Neural cell (in vitro differentiated cells): Measurements from ENCODE around the gene RBPJL. TPM values are rescaled to one million over a fixed set of nuclear protein-coding genes. Genes with fewer than 3 reads are reported as not detected.

Experiments
- H2AFZ ChIP-seq: fragments of 200-600, 300-800 bp; sonication (generic), shearing (Covaris generic); 2 replicates; pipeline ENCODE4 v1.6.0; 2014; ENCODE audit warnings: low read depth, mild to moderate bottlenecking, antibody characterized with exemption, low read length, moderate library complexity
- H3F3A ChIP-seq: fragments of 200-600 bp; shearing (Covaris generic); 2 replicates; pipeline ENCODE4 v1.6.1; 2016; ENCODE audit warnings: mild to moderate bottlenecking, moderate library complexity, mixed read lengths, antibody characterized with exemption, low read length; ENCODE audit not compliant: insufficient read depth, poor library complexity, severe bottlenecking
- H3K27ac ChIP-seq: fragments of 200-600, 300-800 bp; sonication (generic), shearing (Covaris generic); 2 replicates; pipeline ENCODE4 v1.5.1; 2014; ENCODE audit warnings: mild to moderate bottlenecking, low read length, moderate library complexity
- H3K27me3 ChIP-seq: fragments of 300-800, 200-600 bp; sonication (generic), shearing (Covaris generic); 2 replicates; pipeline ENCODE4 v1.6.0; 2014; ENCODE audit warnings: mild to moderate bottlenecking, low read depth, low read length, moderate library complexity; ENCODE audit not compliant: insufficient read depth
- H3K36me3 ChIP-seq: fragments of 300-800, 200-600 bp; sonication (generic), shearing (Covaris generic); 2 replicates; pipeline ENCODE4 v1.5.1; 2014; ENCODE audit warnings: mild to moderate bottlenecking, antibody characterized with exemption, low read length, moderate library complexity; ENCODE audit not compliant: insufficient read depth
- H3K4me2 ChIP-seq: fragments of 300-800, 200-600 bp; sonication (generic), shearing (Covaris generic); 2 replicates; pipeline ENCODE4 v1.6.0; 2014; ENCODE audit warnings: mild to moderate bottlenecking, low read length
- H3K4me3 ChIP-seq: fragments of 300-800, 200-600 bp; sonication (generic), shearing (Covaris generic); 2 replicates; pipeline ENCODE4 v1.5.1; 2014; ENCODE audit warnings: mild to moderate bottlenecking, low read length, moderate library complexity
- H3K79me2 ChIP-seq: fragments of 200-600 bp; shearing (Covaris generic); replicated peaks from 2 replicates; pipeline ENCODE4 v1.6.0; 2014; ENCODE audit warnings: mild to moderate bottlenecking, low read length, moderate library complexity; ENCODE audit not compliant: insufficient read depth
- H3K9ac ChIP-seq: fragments of 300-800, 200-600 bp; sonication (generic), shearing (Covaris generic); 2 replicates; pipeline ENCODE4 v1.6.1; 2016; ENCODE audit warnings: mild to moderate bottlenecking, low read length, mixed read lengths
- H3K9me2 ChIP-seq: fragments of 200-600 bp; shearing (Covaris generic); 2 replicates; pipeline ENCODE4 v1.6.1; 2016; ENCODE audit warnings: mild to moderate bottlenecking, low read length, mixed read lengths; ENCODE audit not compliant: insufficient read depth
- H3K9me3 ChIP-seq: fragments of 200-600, 300-800 bp; sonication (generic), shearing (Covaris generic); 2 replicates; pipeline ENCODE4 v1.6.1; 2016; ENCODE audit warnings: mild to moderate bottlenecking, mixed run types, low read length, moderate library complexity, mixed read lengths
- H4K20me1 ChIP-seq: fragments of 200-600 bp; shearing (Covaris generic); 2 replicates; pipeline ENCODE4 v1.6.1; 2016; ENCODE audit warnings: mild to moderate bottlenecking, mixed run types; ENCODE audit not compliant: insufficient read depth
- MXI1 ChIP-seq: fragments of 450-650 bp; conservative IDR thresholded peaks from 2 replicates; pipeline ENCODE4 v1.6.1; 2014; ENCODE audit warnings: antibody characterized with exemption, mild to moderate bottlenecking; ENCODE audit not compliant: poor library complexity, severe bottlenecking
- SMC3 ChIP-seq: fragments of 450-650 bp; conservative IDR thresholded peaks from 2 replicates; pipeline ENCODE4 v1.6.1; 2014; ENCODE audit warnings: antibody characterized with exemption, mild to moderate bottlenecking, moderate library complexity; ENCODE audit not compliant: poor library complexity
- polyA plus RNA-seq: library from polyadenylated mRNA; depleted of rRNA; stranded (reverse); fragments of >200 nt; gene quantifications from 2 replicates; pipeline ENCODE4 v1.2.3, GENCODE V29; 2014
- TF ChIP-seq, protein P1 (sequence below): IDR thresholded peaks from 2 replicates; pipeline ENCODE4 v1.6.1; 2012; ENCODE audit warnings: borderline replicate concordance

RBPJL gene
- polyA plus RNA-seq, 1 donor from 2014 or later: not detected

DNA sequence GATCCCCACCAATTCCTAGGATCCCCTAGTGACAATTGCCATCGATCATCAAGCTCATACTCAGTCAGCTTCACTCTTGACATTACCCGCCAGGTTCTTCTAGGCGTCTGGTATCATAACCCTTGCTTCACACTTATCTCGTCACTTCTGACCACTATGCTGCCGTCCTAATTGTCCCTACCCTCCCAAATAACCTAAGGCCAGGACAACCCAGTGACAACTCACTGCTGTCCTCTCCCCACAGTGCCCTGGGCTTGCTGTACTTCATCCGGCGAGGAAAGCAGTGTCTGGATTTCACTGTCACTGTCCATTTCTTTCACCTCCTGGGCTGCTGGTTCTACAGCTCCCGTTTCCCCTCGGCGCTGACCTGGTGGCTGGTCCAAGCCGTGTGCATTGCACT lies 60.0 kb downstream of the RBPJL start:
- H4K20me1 ChIP-seq: no peaks in the 10 kb centered on the region
- no peak overlapping the region for H3K4me2 ChIP-seq
- H2AFZ ChIP-seq: no peak overlapping the region
- H3K4me3 ChIP-seq: no peak overlapping the region
- no peaks in the 10 kb centered on the region for H3K36me3 ChIP-seq
- H3K9ac ChIP-seq: no peak overlapping the region
- H3K27me3 ChIP-seq: no peaks in the 10 kb centered on the region
- H3K27ac ChIP-seq: no peak overlapping the region
- H3K79me2 ChIP-seq: peaks cover 28% of the 10 kb centered on the region
- H3K9me2 ChIP-seq: no peaks in the 10 kb centered on the region
- TF ChIP-seq MXI1: no peak
- no peaks in the 10 kb centered on the region for H3K9me3 ChIP-seq
- no peaks in the 10 kb centered on the region for H3F3A ChIP-seq

GRCh38 chr20:45367126-45367525 lies 60.5 kb downstream of the RBPJL start:
- TF ChIP-seq SMC3: no peak
- TF ChIP-seq, protein P1, sequence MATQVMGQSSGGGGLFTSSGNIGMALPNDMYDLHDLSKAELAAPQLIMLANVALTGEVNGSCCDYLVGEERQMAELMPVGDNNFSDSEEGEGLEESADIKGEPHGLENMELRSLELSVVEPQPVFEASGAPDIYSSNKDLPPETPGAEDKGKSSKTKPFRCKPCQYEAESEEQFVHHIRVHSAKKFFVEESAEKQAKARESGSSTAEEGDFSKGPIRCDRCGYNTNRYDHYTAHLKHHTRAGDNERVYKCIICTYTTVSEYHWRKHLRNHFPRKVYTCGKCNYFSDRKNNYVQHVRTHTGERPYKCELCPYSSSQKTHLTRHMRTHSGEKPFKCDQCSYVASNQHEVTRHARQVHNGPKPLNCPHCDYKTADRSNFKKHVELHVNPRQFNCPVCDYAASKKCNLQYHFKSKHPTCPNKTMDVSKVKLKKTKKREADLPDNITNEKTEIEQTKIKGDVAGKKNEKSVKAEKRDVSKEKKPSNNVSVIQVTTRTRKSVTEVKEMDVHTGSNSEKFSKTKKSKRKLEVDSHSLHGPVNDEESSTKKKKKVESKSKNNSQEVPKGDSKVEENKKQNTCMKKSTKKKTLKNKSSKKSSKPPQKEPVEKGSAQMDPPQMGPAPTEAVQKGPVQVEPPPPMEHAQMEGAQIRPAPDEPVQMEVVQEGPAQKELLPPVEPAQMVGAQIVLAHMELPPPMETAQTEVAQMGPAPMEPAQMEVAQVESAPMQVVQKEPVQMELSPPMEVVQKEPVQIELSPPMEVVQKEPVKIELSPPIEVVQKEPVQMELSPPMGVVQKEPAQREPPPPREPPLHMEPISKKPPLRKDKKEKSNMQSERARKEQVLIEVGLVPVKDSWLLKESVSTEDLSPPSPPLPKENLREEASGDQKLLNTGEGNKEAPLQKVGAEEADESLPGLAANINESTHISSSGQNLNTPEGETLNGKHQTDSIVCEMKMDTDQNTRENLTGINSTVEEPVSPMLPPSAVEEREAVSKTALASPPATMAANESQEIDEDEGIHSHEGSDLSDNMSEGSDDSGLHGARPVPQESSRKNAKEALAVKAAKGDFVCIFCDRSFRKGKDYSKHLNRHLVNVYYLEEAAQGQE: no peak
- Histone ChIP-seq H3K9me3 (no peaks in the 10 kb centered on the region), H3K36me3 (no peaks in the 10 kb centered on the region)

More at GRCh38 chr20:45367126-45367525, 60.5 kb downstream of the RBPJL start:
- Histone ChIP-seq H3K4me3 (no peak overlapping the region), H3K27me3 (no peaks in the 10 kb centered on the region), H3K79me2 (peaks cover 28% of the 10 kb centered on the region), H2AFZ (no peak overlapping the region), H3K4me2 (no peak overlapping the region), H3F3A (no peaks in the 10 kb centered on the region), H3K27ac (no peak overlapping the region), H3K9ac (no peak overlapping the region), H3K9me2 (no peaks in the 10 kb centered on the region), H4K20me1 (no peaks in the 10 kb centered on the region)

Other genes with a start within 250 kb of the RBPJL start
- gene KCNS1, start 205.7 kb upstream of the RBPJL start, polyA plus RNA-seq: not detected in 2 replicates
- not detected in 2 replicates for gene WFDC5, start 191.7 kb upstream of the RBPJL start, polyA plus RNA-seq
- not detected in 2 replicates for gene WFDC12, start 182.4 kb upstream of the RBPJL start, polyA plus RNA-seq
- 1.4 TPM in 1 of 2 replicates, not detected in the other for gene PI3, start 131.9 kb upstream of the RBPJL start, polyA plus RNA-seq
- not detected in 2 replicates for gene SEMG1, start 99.8 kb upstream of the RBPJL start, polyA plus RNA-seq
- gene SEMG2, start 85.5 kb upstream of the RBPJL start, polyA plus RNA-seq: not detected in 2 replicates
- not detected in 2 replicates for gene SLPI, start 52.3 kb upstream of the RBPJL start, polyA plus RNA-seq
- gene MATN4, start 1.5 kb downstream of the RBPJL start, polyA plus RNA-seq: not detected in 2 replicates
- gene SDC4, start 41.6 kb downstream of the RBPJL start, polyA plus RNA-seq: 0.24 TPM in 1 of 2 replicates, not detected in the other
- gene SYS1, start 56.3 kb downstream of the RBPJL start, polyA plus RNA-seq: 15.8 and 16.1 TPM in 2 replicates
- gene TP53TG5, start 71.5 kb downstream of the RBPJL start, polyA plus RNA-seq: not detected in 2 replicates
- gene DBNDD2, start 101.4 kb downstream of the RBPJL start, polyA plus RNA-seq: 9.1 and 18.4 TPM in 2 replicates
- 24.3 and 29.1 TPM in 2 replicates for gene PIGT, start 109.3 kb downstream of the RBPJL start, polyA plus RNA-seq
- gene WFDC2, start 162.9 kb downstream of the RBPJL start, polyA plus RNA-seq: not detected in 2 replicates
- gene SPINT3, start 208.8 kb downstream of the RBPJL start, polyA plus RNA-seq: not detected in 2 replicates
- gene WFDC6, start 232.6 kb downstream of the RBPJL start, polyA plus RNA-seq: not detected in 2 replicates
- gene EPPIN, start 240.6 kb downstream of the RBPJL start, polyA plus RNA-seq: not detected in 2 replicates